WTC11 (cell line): Measurements from ENCODE around the gene OR2D3. TPM values are rescaled to one million over a fixed set of nuclear protein-coding genes. Genes with fewer than 3 reads are reported as not detected.
"Not testable (repeated sequence)": the region's sequence is repeated elsewhere in the genome, so short reads cannot be mapped to it uniquely, and the experiment has no call there.

Experiments
- ATAC-seq: fragments of 200-7000 bp; cut with Tn5 transposase; 2 replicates; pipeline ENCODE4 v1.10.0; 2021; ENCODE audit warnings: mild to moderate bottlenecking, moderate library complexity
- CTCF ChIA-PET: fragments of 300-600 bp; sonication (Branson Sonifier 250); formaldehyde crosslinking; loops from one replicate; lab custom pipeline; 2021; ENCODE audit warnings: antibody characterized with exemption; lab: Charles Lee
- POLR2A ChIA-PET: fragments of 350-600 bp; sonication (Branson Sonifier 250); formaldehyde crosslinking; loops from one replicate; lab custom pipeline; 2021; ENCODE audit warnings: antibody characterized with exemption; lab: Charles Lee
- DNase-seq: peaks from one replicate; pipeline ENCODE4 v3.0.0; 2021; ENCODE audit warnings: low spot score
- H3K27ac Mint-ChIP-seq: 2 replicates; pipeline ENCODE4 v1.8.0; 2021; ENCODE audit warnings: mixed read lengths
- H3K27me3 Mint-ChIP-seq: 2 replicates; pipeline ENCODE4 v1.8.0; 2021; ENCODE audit warnings: low read depth, mild to moderate bottlenecking, moderate library complexity, mixed read lengths
- H3K36me3 Mint-ChIP-seq: 2 replicates; pipeline ENCODE4 v1.8.0; 2021; ENCODE audit warnings: mixed read lengths
- H3K4me1 Mint-ChIP-seq: 2 replicates; pipeline ENCODE4 v1.8.0; 2022; ENCODE audit warnings: mixed read lengths
- H3K4me3 Mint-ChIP-seq: 2 replicates; pipeline ENCODE4 v1.8.0; 2021; ENCODE audit warnings: mild to moderate bottlenecking, moderate library complexity, mixed read lengths
- H3K9me3 Mint-ChIP-seq: 2 replicates; pipeline ENCODE4 v1.8.0; 2021; ENCODE audit warnings: mixed read lengths
- AFF4 ChIP-seq: sonication (generic); formaldehyde crosslinking; IDR thresholded peaks from 2 replicates; pipeline ENCODE4 v1.8.1; 2023; ENCODE audit warnings: mild to moderate bottlenecking, missing genetic modification reagents, borderline replicate concordance
- ARID4B ChIP-seq: sonication (generic); formaldehyde crosslinking; IDR thresholded peaks from 2 replicates; pipeline ENCODE4 v1.8.0; 2023; ENCODE audit warnings: missing genetic modification reagents, mild to moderate bottlenecking, borderline replicate concordance
- E2F1 ChIP-seq: sonication (generic); formaldehyde crosslinking; IDR thresholded peaks from 2 replicates; pipeline ENCODE4 v1.8.0; 2022; ENCODE audit warnings: mild to moderate bottlenecking, missing genetic modification reagents
- GABPB1 ChIP-seq: sonication (generic); formaldehyde crosslinking; IDR thresholded peaks from 2 replicates; pipeline ENCODE4 v1.8.1; 2023; ENCODE audit warnings: mild to moderate bottlenecking, missing genetic modification reagents
- HMGA2 ChIP-seq: fragments of 250-450 bp; sonication (Bioruptor Pico); IDR thresholded peaks from 2 replicates; pipeline ENCODE4 v1.4.0; 2021; ENCODE audit warnings: mild to moderate bottlenecking, moderate library complexity
- NR1H2 ChIP-seq: sonication (generic); formaldehyde crosslinking; IDR thresholded peaks from 2 replicates; pipeline ENCODE4 v1.9.0; 2021; ENCODE audit warnings: mild to moderate bottlenecking, moderate library complexity, missing genetic modification reagents
- NR2C2 ChIP-seq: sonication (generic); formaldehyde crosslinking; IDR thresholded peaks from 2 replicates; pipeline ENCODE4 v1.8.0; 2022; ENCODE audit warnings: mild to moderate bottlenecking, missing genetic modification reagents
- SMAD4 ChIP-seq: sonication (generic); formaldehyde crosslinking; IDR thresholded peaks from 2 replicates; pipeline ENCODE4 v1.8.0; 2022; ENCODE audit warnings: mild to moderate bottlenecking, missing genetic modification reagents
- TCF7 ChIP-seq: sonication (generic); formaldehyde crosslinking; IDR thresholded peaks from 2 replicates; pipeline ENCODE4 v1.8.0; 2022; ENCODE audit warnings: mild to moderate bottlenecking, low read depth, missing genetic modification reagents, moderate library complexity
- ZNF138 ChIP-seq: sonication (generic); formaldehyde crosslinking; conservative IDR thresholded peaks from 2 replicates; pipeline ENCODE4 v1.8.1; 2022; ENCODE audit warnings: mild to moderate bottlenecking, moderate library complexity, missing genetic modification reagents
- ZNF219 ChIP-seq: sonication (generic); formaldehyde crosslinking; IDR thresholded peaks from 2 replicates; pipeline ENCODE4 v1.8.0; 2023; ENCODE audit warnings: missing genetic modification reagents, mild to moderate bottlenecking, borderline replicate concordance
- ZNF281 ChIP-seq: sonication (generic); formaldehyde crosslinking; IDR thresholded peaks from 2 replicates; pipeline ENCODE4 v1.8.0; 2023; ENCODE audit warnings: mild to moderate bottlenecking, missing genetic modification reagents
- ZNF425 ChIP-seq: fragments of 250-450 bp; sonication (Bioruptor Pico); conservative IDR thresholded peaks from 2 replicates; pipeline ENCODE4 v1.9.0; 2021; ENCODE audit warnings: mild to moderate bottlenecking
- total RNA-seq: library from RNA; stranded (reverse); gene quantifications from 3 replicates; pipeline ENCODE4 v1.2.3, GENCODE V29; 2021
- TF ChIP-seq, protein P1 (sequence below): sonication (generic); formaldehyde crosslinking; IDR thresholded peaks from 2 replicates; pipeline ENCODE4 v1.8.1; 2022; ENCODE audit warnings: mild to moderate bottlenecking, moderate library complexity, missing genetic modification reagents
- TF ChIP-seq, protein P2 (sequence below): sonication (generic); formaldehyde crosslinking; IDR thresholded peaks from 2 replicates; pipeline ENCODE4 v1.8.0; 2022; ENCODE audit warnings: mild to moderate bottlenecking, missing genetic modification reagents

Gene OR2D3
- total RNA-seq, 1 experiment from 2014 or later = not detected

DNA sequence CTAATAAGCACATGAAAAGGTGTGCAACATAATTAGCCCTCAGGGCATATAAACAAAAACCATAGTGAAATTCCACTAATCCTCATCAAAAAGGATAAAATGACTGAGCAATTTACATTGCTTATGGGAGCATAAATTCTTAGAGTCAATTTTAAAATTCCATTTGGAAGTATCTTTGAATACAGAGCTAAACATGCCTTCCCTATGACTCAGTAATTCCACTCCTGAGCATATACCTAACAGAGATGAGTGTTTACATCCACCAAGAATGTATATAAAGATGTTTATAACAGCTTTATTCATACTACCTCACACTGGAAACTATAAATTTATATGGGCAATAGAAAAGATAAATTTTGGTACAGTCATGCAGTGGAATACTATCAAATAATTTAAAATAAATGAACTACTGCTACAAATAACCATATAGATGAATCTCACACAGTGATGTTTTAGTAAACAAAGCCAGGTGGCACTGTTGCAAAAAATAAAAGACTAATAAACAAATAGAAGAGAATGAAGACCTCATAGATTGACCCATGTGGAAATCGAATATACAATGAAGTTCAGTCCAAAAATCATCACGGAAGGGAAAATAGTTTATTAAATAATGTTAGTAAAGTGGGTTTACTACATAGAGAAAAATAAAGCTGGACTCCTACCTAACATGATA is 20.3 kb upstream of the OR2D3 start:
- peaks cover 22% of the 10 kb centered on the region for H3K9me3 Mint-ChIP-seq
- H3K27ac Mint-ChIP-seq = no peak overlapping the region
- ChIA-PET POLR2A (no interaction called here), CTCF (interaction anchor here (0.5 to 0.7 kb wide), 2 partner anchors 18 to 88 kb away, joined by 3 to 5 read pairs; no protein-coding TSS in a partner anchor)
- TF ChIP-seq AFF4 (CRISPR knock-in tag) (no peak), ZNF425 (no peak), E2F1 (CRISPR knock-in tag) (no peak), HMGA2 (CRISPR knock-in tag) (no peak), TCF7 (no peak), GABPB1 (CRISPR knock-in tag) (no peak), ZNF138 (CRISPR knock-in tag) (no peak)
- TF ChIP-seq, protein P1, sequence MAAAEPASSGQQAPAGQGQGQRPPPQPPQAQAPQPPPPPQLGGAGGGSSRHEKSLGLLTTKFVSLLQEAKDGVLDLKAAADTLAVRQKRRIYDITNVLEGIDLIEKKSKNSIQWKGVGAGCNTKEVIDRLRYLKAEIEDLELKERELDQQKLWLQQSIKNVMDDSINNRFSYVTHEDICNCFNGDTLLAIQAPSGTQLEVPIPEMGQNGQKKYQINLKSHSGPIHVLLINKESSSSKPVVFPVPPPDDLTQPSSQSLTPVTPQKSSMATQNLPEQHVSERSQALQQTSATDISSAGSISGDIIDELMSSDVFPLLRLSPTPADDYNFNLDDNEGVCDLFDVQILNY = no peak
- TF ChIP-seq, protein P2, sequence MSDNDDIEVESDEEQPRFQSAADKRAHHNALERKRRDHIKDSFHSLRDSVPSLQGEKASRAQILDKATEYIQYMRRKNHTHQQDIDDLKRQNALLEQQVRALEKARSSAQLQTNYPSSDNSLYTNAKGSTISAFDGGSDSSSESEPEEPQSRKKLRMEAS (CRISPR knock-in tag) = no peak
- no peak for ATAC-seq
- H3K4me1 Mint-ChIP-seq = no peaks in the 10 kb centered on the region
- DNase-seq = no peak
- H3K4me3 Mint-ChIP-seq = no peak overlapping the region
- peaks cover 3% of the 10 kb centered on the region; the same call in 1 of the 2 replicates for H3K27me3 Mint-ChIP-seq
- H3K36me3 Mint-ChIP-seq = peaks cover 11% of the 10 kb centered on the region

GRCh38 chr11:6904804-6905203 is 16.0 kb upstream of the OR2D3 start:
- H3K27ac Mint-ChIP-seq, ATAC-seq, CTCF ChIA-PET, DNase-seq, H3K4me3 Mint-ChIP-seq, H3K4me1 Mint-ChIP-seq, H3K27me3 Mint-ChIP-seq, POLR2A ChIA-PET: not testable (repeated sequence)
- H3K36me3 Mint-ChIP-seq = peaks cover 16% of the 10 kb centered on the region
- H3K9me3 Mint-ChIP-seq = peaks cover 27% of the 10 kb centered on the region

DNA sequence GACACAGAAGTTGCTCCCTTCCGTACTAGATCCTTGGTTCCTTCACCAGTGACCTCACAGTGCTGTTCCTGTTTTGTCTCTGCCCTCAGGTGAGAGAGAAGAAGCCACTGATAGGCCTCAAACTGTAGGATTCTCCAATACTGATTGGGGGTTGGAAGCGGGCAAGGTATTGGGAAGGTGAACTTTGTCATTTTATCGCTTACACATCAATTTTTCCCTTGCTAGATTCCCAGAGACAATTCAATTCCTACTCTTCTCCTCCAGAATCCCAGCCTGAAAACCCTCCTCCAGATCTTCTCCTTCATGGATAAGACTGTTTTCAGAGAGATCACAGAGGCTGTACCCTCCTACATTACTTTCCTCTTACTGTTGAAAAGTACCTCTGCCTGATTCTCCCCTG is 9.4 kb upstream of the OR2D3 start:
- H3K4me1 Mint-ChIP-seq = no peaks in the 10 kb centered on the region
- H3K27ac Mint-ChIP-seq = no peak overlapping the region
- H3K9me3 Mint-ChIP-seq = no peaks in the 10 kb centered on the region
- no peak overlapping the region for H3K4me3 Mint-ChIP-seq
- H3K27me3 Mint-ChIP-seq = peaks cover 2% of the 10 kb centered on the region; the same call in 1 of the 2 replicates
- ATAC-seq (no peak), DNase-seq (no peak)
- CTCF ChIA-PET = no interaction called here
- H3K36me3 Mint-ChIP-seq = no peaks in the 10 kb centered on the region
- POLR2A ChIA-PET = no interaction called here
- TF ChIP-seq SMAD4 (CRISPR knock-in tag) (no peak), ZNF281 (CRISPR knock-in tag) (no peak), ARID4B (no peak), NR1H2 (CRISPR knock-in tag) (no peak), NR2C2 (CRISPR knock-in tag) (no peak), ZNF219 (CRISPR knock-in tag) (no peak)
